ENCODE data around the gene TTC14.

Gene TTC14

GRCh38 chr3:180633722-180634121 is 31.8 kb downstream of the TTC14 start:
- H3K4me3 ChIP-seq (ENCODE audit: low read depth, low read length) = no peak overlapping the region

DNA sequence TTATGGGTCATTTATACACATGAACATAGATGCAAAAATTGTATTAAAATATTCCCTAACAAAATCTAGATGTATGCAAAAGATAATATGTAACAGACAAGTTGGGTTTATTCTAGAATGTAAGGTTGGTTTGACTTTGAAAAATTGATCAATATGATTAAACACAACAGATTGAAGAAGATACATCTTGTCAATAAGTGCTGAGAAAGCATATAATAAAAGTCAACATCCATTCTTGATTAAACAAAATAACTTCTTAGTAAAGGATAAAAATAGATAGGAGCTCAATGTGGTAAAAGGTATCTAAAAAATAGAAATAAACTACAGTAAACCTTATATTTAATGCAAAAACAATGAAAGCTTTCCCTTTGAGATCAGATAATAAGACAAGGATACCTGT is 39.0 kb downstream of the TTC14 start:
- no peak for TF ChIP-seq CTCF (IDR thresholded peaks at IDR 0.05; ENCODE audit: low read depth, low read length)
- no peak overlapping the region for H3K4me3 ChIP-seq (ENCODE audit: low read depth, low read length)

More at GRCh38 chr3:180633722-180634121, 31.8 kb downstream of the TTC14 start:
- no peak for TF ChIP-seq CTCF (IDR thresholded peaks at IDR 0.05; ENCODE audit: low read depth, low read length)

GRCh38 chr3:180646187-180646790 is 44.3 kb downstream of the TTC14 start:
- no peak overlapping the region for H3K4me3 ChIP-seq (ENCODE audit: low read depth, low read length)
- TF ChIP-seq CTCF (IDR thresholded peaks at IDR 0.05; ENCODE audit: low read depth, low read length) = no peak

- TF ChIP-seq CTCF (IDR thresholded peaks at IDR 0.05; ENCODE audit: low read depth, low read length) = no peak
- peak overlapping the region; percentile 41 for H3K4me3 ChIP-seq (ENCODE audit: low read depth, low read length)
Measured at GRCh38 chr3:180656406-180656805, 54.4 kb downstream of the TTC14 start.

DNA sequence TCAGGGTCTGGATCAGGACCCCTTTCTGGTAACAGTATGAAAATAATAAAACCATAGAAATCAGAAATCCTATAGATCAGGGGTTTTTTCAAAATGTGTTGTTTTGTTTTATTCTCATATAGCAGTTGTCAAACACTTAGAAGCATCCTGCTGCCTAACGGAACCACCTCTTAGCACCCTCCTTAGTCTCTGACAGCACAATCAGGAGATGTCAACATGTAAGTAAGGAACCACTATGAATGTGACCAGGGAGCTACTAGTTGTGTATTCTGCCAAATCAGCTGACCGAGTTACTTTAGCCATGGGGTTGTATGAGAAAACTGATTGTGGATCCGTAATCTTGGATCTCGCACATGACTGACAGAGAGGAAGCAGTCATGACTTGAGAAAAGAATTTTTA is 55.1 kb downstream of the TTC14 start:
- TF ChIP-seq CTCF (IDR thresholded peaks at IDR 0.05; ENCODE audit: low read depth, low read length) = no peak
- H3K4me3 ChIP-seq (ENCODE audit: low read depth, low read length) = peak overlapping the region; percentile 41
